ENCODE results near the gene GCGR.
"Not testable (repeated sequence)": the region's sequence is repeated elsewhere in the genome, so short reads cannot be mapped to it uniquely, and the experiment has no call there.

Gene GCGR

GRCh38 chr17:81832608-81833159 lies 28.7 kb downstream of the GCGR start:
- DNase-seq (ENCODE audit: low spot score) = no peak

DNA sequence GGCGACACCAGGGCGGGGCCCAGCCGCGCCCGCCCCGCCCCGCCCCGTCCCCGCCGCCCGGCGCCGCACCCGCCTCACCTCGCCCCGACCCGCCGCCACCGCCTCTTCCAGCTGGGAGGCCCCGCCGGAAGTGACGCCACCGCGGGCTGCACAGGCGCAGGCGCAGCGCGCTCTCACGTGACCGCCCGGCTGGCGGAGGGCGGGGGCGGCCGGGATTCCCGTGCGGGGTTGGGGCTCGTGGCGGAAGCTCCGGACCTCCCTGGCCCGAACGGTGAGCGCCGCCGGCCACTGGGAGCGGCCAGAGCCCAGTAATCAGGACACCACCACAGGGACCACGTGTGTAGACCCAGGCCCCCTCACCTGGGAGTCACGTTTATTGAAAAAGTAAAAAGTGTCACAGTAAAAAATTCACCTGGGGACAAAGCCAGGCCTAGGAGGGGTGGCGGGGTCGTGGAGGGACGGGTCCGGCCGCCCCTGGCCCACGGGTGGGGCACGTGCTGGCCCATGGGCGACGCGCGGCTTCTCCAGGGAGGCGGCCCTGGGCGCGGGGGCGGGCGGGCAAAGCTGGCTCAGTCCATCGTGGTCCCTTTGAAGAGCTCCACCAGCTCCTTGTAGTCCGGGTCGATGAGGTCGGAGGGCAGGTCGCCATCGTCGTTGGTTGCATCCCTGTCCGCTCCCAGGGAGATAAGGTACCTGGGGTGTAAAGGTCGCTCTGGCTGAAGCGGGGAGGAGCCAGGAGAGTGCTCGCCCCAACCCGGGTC lies 29.4 kb downstream of the GCGR start, which contains the start of gene MCRIP1:
Gene MCRIP1, minus strand, starts transcription at position 132 of the 761 bp plus-strand sequence. CDS start 8,785 bp downstream, outside the sequence.
- DNase-seq (ENCODE audit: low spot score) = peak; percentile 92

DNA sequence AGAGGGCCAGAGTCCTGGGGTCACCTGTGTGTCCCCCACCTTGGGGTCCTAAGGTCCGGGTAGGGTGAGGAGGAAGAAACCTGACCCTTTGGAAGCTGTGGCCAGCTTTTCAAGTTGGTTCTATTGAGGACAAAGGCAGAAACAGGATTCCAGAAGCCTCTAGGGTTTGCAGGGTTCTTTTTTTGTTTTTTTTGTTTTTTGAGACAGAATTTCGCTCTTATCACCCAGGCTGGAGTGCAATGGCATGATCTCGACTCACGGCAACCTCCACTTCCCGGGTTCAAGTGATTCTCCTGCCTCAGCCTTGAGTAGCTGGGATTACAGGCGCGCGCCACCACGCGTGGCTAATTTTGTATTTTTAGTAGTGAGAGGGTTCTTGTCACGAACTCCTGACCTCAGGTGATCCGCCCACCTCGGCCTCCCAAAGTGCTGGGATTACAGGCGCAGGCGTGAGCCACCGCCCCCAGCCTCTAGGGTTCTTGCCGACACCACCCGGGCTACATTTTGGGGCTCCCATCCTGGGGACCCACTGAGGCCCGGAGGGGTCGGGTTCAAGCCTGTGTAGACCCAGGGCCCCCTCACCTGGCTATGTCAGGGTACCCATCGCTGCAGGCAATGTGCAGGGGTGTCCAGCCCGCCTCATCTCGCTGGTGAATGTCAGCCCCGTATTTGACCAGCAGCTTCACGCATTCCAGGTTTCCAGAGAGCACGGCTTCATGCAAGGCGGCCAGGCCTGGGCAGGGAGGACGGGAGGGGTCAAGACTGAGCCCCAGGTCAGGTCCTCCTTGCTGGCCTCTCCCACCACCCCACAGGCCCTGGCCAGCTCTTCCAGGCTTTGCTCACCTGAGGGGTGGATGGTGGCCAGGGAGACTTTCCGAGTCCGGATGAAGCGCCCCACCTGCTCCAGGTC lies 30.2 kb downstream of the GCGR start:
- no peak for DNase-seq (ENCODE audit: low spot score)

DNA sequence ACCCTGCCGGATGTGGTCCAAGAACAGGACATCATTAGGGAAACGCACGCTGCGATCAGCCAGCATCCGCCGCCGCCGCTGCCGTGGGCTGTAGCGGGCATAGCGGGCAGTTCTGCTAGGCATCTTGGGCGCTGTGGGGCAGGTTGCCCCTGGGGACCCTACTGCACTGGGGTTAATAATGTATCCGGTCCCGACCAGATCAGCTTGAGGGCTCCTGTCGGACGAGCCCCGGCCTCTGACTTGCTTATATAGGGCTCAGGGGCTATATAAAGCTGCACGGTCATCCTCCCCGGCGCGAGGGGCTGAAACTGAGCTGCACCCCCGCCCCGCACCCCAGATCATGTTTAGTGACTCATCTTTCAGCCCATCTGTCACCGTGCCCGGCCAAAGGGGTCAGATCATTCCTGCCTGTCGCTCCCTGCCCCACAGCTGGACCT lies 30.9 kb downstream of the GCGR start, which contains the start of gene PPP1R27:
Gene PPP1R27, minus strand, starts transcription at position 220 of the 437 bp plus-strand sequence. Its CDS starts 97 bp downstream, at position 123.
- DNase-seq (ENCODE audit: low spot score) = no peak

DNA sequence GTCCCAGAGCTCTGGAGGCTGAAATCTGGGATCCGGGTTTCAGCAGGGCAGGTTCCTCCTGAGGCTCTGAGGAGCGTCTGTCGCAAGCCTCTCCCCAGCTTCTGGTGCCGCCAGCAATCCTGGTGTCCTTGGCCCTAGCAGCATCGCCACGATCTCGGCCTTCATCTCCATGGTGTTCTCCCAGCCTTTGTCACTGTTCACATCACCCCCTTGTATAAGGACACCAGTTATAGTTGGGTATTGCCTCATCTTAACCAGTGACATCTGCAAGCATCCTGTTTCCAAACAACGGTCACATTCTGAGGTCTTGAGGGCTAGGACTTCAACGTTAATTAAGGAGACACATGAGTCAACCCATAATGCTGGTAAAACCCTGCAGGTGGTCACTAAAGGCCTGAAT lies 33.7 kb downstream of the GCGR start:
- DNase-seq (ENCODE audit: low spot score) = no peak

DNA sequence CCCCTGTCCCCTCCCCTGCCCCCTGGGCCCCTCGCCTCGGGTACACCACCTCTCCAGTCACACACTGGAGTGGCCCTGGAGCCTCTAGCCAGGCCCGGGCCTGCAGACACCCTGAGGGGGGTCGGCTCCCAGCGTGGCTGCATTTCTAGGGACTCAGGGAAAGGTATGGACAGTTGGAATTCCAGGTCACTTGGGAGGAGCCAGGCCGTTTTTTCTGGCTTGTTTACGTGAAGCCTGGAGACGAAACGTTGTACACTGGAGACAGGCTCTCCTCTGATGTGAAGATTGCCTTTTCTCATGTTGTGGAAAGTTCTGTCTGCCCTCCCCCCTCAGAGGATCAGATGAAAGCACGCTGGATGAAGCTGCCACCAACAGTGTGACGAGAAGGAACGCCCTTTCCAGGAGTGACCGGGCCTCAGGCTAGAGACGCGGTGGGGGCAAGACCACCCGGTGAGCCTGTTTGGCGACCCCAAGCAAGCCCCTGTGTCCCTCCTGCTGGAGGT lies 34.9 kb downstream of the GCGR start:
- DNase-seq (ENCODE audit: low spot score) = no peak

DNA sequence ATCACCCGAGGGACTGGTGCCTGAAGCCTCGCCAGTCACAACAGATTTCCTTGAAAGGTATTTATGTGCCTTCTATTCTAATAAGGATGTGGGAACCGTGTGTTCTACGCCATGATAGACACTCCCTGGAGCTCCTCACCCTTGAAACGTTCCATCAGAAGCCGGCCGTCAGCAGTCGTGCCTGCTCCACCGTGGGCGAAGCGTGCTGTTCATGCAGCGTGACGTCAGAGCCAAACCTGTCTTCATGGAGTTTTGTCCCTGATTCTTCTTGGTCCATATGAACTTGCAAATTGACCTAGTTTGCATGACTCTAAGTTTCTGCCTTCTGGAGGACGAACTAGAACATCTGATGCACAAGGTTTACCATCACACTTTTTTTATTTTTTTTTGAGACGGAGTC lies 35.4 kb downstream of the GCGR start:
- no peak for DNase-seq (ENCODE audit: low spot score)

DNA sequence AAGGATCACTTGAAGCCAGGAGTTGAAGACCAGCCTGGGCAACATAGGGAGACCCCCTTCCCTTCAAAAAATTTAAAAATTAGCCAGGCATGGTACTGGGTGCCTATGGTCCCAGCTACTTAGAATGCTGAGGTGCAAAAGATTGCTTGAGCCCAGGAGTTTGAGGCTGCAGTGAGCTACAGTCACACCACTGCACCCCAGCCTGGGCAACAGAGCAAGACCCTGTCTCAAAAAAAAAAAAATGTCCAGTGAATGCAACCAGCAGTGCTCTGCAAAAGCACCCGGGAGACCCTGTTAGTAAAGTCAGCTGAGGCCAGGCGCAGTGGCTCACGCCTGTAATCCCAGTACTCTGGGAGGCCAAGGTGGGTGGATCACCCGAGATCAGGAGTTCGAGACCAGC lies 36.1 kb downstream of the GCGR start:
- not testable (repeated sequence) for DNase-seq (ENCODE audit: low spot score)

GRCh38 chr17:81840826-81841778 lies 37.2 kb downstream of the GCGR start:
- no peak for DNase-seq (ENCODE audit: low spot score)

DNA sequence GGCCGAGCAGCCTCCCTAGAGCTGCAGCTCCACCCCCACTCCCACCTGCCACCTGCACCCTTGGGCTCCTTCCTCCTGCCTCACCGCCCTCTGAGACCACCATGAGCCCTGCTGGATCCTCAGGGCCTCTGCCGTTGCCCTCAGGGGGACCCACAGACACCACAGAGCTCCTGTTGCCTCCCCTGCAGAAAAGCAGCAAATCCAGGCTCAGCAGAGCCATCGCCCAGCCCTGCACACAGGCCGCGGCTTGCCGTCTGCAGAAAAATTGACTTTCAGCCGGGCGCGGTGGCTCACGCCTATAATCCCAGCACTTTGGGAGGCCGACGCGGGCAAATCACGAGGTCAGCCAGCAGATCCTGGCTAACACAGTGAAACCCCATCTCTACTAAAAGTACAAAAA lies 37.9 kb downstream of the GCGR start:
- no peak for DNase-seq (ENCODE audit: low spot score)

DNA sequence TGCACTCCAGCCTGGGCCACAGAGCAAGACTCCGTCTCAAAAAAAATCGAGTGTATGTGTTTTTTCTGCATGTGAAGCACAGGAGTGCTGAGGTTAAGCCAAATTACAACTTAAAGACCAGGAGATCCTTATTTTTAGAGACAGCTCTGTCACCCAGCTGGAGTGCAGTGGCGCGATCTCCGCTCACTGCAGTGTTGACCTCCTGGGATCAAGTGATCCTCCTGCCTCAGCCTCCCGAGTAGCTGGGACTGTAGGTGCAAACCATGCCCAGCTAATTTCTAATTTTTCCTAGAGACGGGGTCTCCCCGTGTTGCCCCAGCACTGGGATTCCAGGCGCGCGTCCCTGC lies 38.4 kb downstream of the GCGR start:
- DNase-seq (ENCODE audit: low spot score) = no peak

GRCh38 chr17:81842725-81843504 lies 39.0 kb downstream of the GCGR start:
- DNase-seq (ENCODE audit: low spot score) = no peak

DNA sequence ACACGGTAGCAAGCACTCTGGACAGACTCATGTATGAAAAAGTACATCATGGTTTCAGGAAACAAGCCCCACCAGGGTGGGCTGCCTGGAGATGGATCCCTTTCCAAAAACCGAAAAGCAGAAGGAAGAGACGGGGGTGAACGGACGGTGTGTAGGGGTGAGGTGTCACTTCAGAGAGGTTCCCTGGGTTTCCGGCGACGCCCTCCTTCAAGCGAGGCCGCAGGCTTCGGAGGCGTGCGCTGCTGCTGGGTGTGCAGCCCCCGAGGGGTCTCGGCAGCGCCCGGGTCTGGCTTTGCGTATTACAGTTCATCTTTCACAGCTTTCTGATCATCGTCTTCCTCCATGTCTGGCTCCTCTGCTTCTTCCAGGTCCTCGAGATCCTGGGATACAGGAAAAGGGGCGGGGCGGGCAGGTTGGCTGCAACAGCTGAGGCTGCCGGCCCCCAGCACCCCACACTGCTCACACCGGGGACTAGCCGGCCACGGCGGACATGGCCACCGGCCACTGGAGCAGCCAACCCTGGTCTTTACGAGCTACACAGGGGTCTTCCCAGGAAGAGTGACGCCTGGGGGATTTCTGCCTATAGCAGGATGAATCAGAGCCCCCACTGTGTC lies 39.9 kb downstream of the GCGR start:
- no peak for DNase-seq (ENCODE audit: low spot score)

DNA sequence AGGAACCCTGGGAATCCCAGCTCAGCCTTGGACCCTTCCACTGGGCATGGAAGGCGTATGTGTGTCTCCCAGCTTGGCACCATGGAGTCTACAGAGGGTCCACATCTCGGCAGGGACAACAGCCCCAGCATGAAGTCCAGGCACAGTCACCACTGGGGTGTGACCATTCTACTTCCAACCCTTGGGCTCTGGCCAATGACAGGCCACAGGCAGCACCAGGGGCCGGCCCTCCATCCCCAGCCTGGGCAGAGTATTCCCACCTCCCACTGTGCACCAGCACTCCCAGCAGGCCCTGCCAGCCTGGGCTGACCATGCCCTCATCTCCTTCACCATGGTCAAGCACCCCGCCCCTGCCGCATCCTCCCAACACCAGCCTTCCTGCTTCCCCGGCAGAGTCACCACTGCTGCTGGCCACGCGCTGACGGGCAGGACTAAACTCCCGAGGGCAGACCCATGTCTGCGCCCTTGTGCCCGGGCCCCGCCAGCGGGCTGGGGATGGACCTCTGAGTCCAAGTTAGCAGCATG lies 40.4 kb downstream of the GCGR start:
- DNase-seq (ENCODE audit: low spot score) = no peak

GRCh38 chr17:81844887-81845286 lies 40.9 kb downstream of the GCGR start:
- DNase-seq (ENCODE audit: low spot score) = no peak

- no peak for DNase-seq (ENCODE audit: low spot score)
Measured at GRCh38 chr17:81845361-81845760, 41.4 kb downstream of the GCGR start.

- DNase-seq (ENCODE audit: low spot score) = no peak
Measured at GRCh38 chr17:81845881-81846742, 42.2 kb downstream of the GCGR start.

DNA sequence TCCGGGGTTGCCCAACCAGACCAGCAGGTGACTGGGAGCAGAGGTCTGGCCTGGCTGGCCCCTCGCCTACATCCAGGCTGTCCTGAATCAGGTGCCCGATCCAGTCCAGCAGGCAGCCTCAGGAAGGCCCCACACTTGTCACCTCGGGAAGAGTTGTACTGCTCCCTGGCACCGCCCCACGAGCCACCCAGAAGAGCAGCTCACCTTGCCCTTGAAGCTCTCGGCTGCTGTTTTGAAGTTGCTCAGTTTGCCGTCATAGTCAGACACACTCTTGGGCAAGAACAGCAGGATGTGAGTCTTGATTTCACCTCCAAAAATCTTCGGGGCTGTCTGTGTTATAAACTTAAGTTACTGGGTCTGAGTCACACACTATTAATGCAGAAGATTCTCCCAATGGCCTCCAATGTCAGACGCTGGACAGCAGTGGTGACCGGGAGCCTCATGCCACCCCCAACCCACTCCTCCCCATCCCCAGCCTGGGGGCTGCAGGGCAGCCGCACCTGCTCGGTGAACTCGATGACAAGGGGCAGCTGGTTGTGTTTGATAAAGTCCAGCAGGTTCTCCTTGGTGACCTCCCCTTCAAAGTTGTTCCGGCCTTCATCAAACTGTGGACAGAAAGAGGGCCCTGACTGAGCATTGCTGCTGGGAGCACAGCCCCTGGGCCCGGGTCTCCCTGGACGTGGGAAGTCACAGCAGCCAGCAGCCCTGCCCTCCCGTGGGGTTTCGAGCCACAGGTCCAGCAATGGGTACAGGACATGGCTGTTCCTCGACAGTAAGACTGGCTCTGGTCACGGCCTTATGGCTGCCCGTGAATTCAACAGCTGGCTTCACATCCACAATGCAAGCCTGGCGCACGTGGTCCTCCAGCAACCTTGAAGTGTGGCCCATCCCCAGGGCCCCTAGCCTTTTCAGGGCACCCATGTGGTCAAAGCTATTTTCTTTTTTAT lies 43.1 kb downstream of the GCGR start:
- DNase-seq (ENCODE audit: low spot score) = no peak
